IMR-90 (cell line): ENCODE data around the gene DOCK2. TPM values are rescaled to one million over a fixed set of nuclear protein-coding genes. Genes with fewer than 3 reads are reported as not detected.

Experiments
- ATAC-seq: fragments of 200-7000 bp; cut with Tn5 transposase; 2 replicates; pipeline ENCODE4 v1.9.1; 2020; ENCODE audit warnings: low read depth, mild to moderate bottlenecking, moderate library complexity
- BruUV-seq: library from RNA; stranded (reverse); fragments of 400-500 nt; replicated peaks from 2 replicates; lab custom pipeline; 2021; lab: Mats Ljungman, UMichigan
- CTCF ChIA-PET: fragments of 300-600 bp; formaldehyde crosslinking; extraction: SDS; loops from one replicate; lab custom pipeline; 2021; ENCODE audit warnings: antibody characterized with exemption; lab: Yijun Ruan, JAX
- POLR2A ChIA-PET: fragments of 300-600 bp; sonication (Branson Sonifier 250); formaldehyde crosslinking; loops from one replicate; lab custom pipeline; 2022; ENCODE audit warnings: antibody characterized with exemption; ENCODE audit not compliant: unreplicated experiment; lab: Charles Lee
- DNase-seq: peaks from one replicate; pipeline ENCODE4 v3.0.0; 2013
- H2AFZ ChIP-seq: replicated peaks from 2 replicates; pipeline ENCODE3; 2013; ENCODE audit warnings: low read length, mild to moderate bottlenecking; ENCODE audit not compliant: poor library complexity
- H2AK5ac ChIP-seq: 2 replicates; pipeline ENCODE4 v1.6.1; 2013; ENCODE audit warnings: low read depth, low read length, inconsistent platforms
- H2AK9ac ChIP-seq: replicated peaks from 2 replicates; pipeline ENCODE3; 2013; ENCODE audit warnings: mild to moderate bottlenecking, low read depth, low read length, moderate library complexity; ENCODE audit not compliant: poor library complexity
- H2BK120ac ChIP-seq: 2 replicates; pipeline ENCODE4 v1.6.1; 2013; ENCODE audit warnings: low read depth, low read length, inconsistent platforms
- H2BK15ac ChIP-seq: 3 replicates; pipeline ENCODE4 v1.6.1; 2013; ENCODE audit warnings: low read depth, low read length, inconsistent platforms
- H2BK20ac ChIP-seq: 2 replicates; pipeline ENCODE4 v1.6.1; 2013; ENCODE audit warnings: low read depth, mild to moderate bottlenecking, inconsistent platforms, low read length, moderate library complexity
- H2BK5ac ChIP-seq: 2 replicates; pipeline ENCODE4 v1.6.1; 2013; ENCODE audit warnings: mild to moderate bottlenecking, low read depth, low read length, inconsistent platforms; ENCODE audit not compliant: poor library complexity, severe bottlenecking
- H3K14ac ChIP-seq: replicated peaks from 2 replicates; pipeline ENCODE4 v1.6.1; 2013; ENCODE audit warnings: low read depth, low read length, inconsistent platforms
- H3K18ac ChIP-seq: 2 replicates; pipeline ENCODE4 v1.6.1; 2013; ENCODE audit warnings: low read depth, low read length, control low read depth
- H3K23ac ChIP-seq: 2 replicates; pipeline ENCODE4 v1.6.1; 2013; ENCODE audit warnings: low read depth, low read length, inconsistent platforms
- H3K27ac ChIP-seq: 2 replicates; pipeline ENCODE4 v1.5.1; 2013; ENCODE audit warnings: mild to moderate bottlenecking, control low read depth, low read length; ENCODE audit not compliant: insufficient read depth
- H3K27me3 ChIP-seq: 2 replicates; pipeline ENCODE4 v1.6.1; 2013; ENCODE audit warnings: low read length; ENCODE audit not compliant: control insufficient read depth, insufficient read depth
- H3K36me3 ChIP-seq: 2 replicates; pipeline ENCODE4 v1.6.1; 2013; ENCODE audit warnings: low read length, mixed read lengths; ENCODE audit not compliant: control insufficient read depth, insufficient read depth
- H3K4ac ChIP-seq: 2 replicates; pipeline ENCODE4 v1.6.1; 2013; ENCODE audit warnings: low read depth, low read length, inconsistent platforms
- H3K4me1 ChIP-seq: 2 replicates; pipeline ENCODE4 v1.6.1; 2013; ENCODE audit warnings: low read length, mixed read lengths; ENCODE audit not compliant: control insufficient read depth, insufficient read depth
- H3K4me2 ChIP-seq: 2 replicates; pipeline ENCODE4 v1.6.1; 2013; ENCODE audit warnings: low read depth, mild to moderate bottlenecking, control low read depth, low read length, moderate library complexity
- H3K4me3 ChIP-seq: 2 replicates; pipeline ENCODE4 v1.5.1; 2013; ENCODE audit warnings: low read depth, mild to moderate bottlenecking, control low read depth, low read length, moderate library complexity; ENCODE audit not compliant: insufficient read depth
- H3K56ac ChIP-seq: 2 replicates; pipeline ENCODE4 v1.6.1; 2013; ENCODE audit warnings: low read length, inconsistent platforms; ENCODE audit not compliant: insufficient read depth; ENCODE audit errors: extremely low read depth
- H3K79me1 ChIP-seq, 2 experiments: 2 replicates each; pipeline ENCODE4 v1.6.1; 2013; ENCODE audit warnings: low read length in 2 of 2, inconsistent platforms in 1 of 2, low read depth in 1 of 2
- H3K9ac ChIP-seq: 2 replicates; pipeline ENCODE4 v1.6.1; 2013; ENCODE audit warnings: low read depth, low read length, control low read depth
- H3K9me1 ChIP-seq: 2 replicates; pipeline ENCODE4 v1.6.1; 2013; ENCODE audit warnings: low read length, inconsistent platforms; ENCODE audit not compliant: insufficient read depth
- H3K9me3 ChIP-seq: 2 replicates; pipeline ENCODE4 v1.6.1; 2013; ENCODE audit warnings: low read length; ENCODE audit not compliant: control insufficient read depth, insufficient read depth
- H4K20me1 ChIP-seq: 2 replicates; pipeline ENCODE4 v1.6.1; 2013; ENCODE audit warnings: low read length, inconsistent platforms; ENCODE audit not compliant: insufficient read depth
- H4K5ac ChIP-seq: 2 replicates; pipeline ENCODE4 v1.6.1; 2013; ENCODE audit warnings: mild to moderate bottlenecking, low read depth, low read length, control low read depth
- H4K8ac ChIP-seq, 2 experiments: 2 replicates each; pipeline ENCODE4 v1.6.1; 2013; ENCODE audit warnings: low read depth in 2 of 2, low read length in 2 of 2, control low read depth in 1 of 2, inconsistent platforms in 1 of 2
- H4K91ac ChIP-seq: 2 replicates; pipeline ENCODE4 v1.6.1; 2013; ENCODE audit warnings: low read depth, low read length, inconsistent platforms; ENCODE audit not compliant: insufficient read depth
- MAFK ChIP-seq: IDR thresholded peaks from 2 replicates; pipeline ENCODE4 v1.6.1; 2012; ENCODE audit warnings: low read depth, low read length, improper control_type of control experiment
- SMC3 ChIP-seq: fragments of 150-350 bp; IDR thresholded peaks from 2 replicates; pipeline ENCODE4 v1.6.1; 2016; ENCODE audit warnings: low read depth, mild to moderate bottlenecking, antibody characterized with exemption, low read length, moderate library complexity
- WGBS, 2 experiments: methylation state at CpG; one replicate each; pipeline versions ENCODE4 v1.1.5 to v1.1.7; 2013; ENCODE audit warnings: missing lambda C conversion rate in 2 of 2; ENCODE audit not compliant: insufficient read length in 1 of 2; ENCODE audit errors: extremely low coverage in 2 of 2; 5-methylcytosine and 5-hydroxymethylcytosine counted together
- dilution Hi-C: fragments of 300-500 bp; cut with HindIII; formaldehyde crosslinking; loops from one replicate; pipeline ENCODE4 v1.14.3; 2018; ENCODE audit warnings: low sequenced_read_pairs; ENCODE audit not compliant: unreplicated experiment
- in situ Hi-C: fragments of 300-500 bp; cut with MboI; formaldehyde crosslinking; loops from 3 replicates; pipeline ENCODE4 v1.14.3; 2019; ENCODE audit warnings: low sequenced_read_pairs, inconsistent platforms, mixed read lengths
- intact Hi-C: fragments of 100-400 bp; cut with micrococcal nuclease; formaldehyde crosslinking; loops from 2 replicates; pipeline ENCODE4 v1.10.0; 2022
- polyA plus RNA-seq, 3 experiments: library from polyadenylated mRNA; depleted of rRNA; stranded (reverse); fragments of >200 nt; gene quantifications; 2 replicates each; pipeline ENCODE4 v1.2.3, GENCODE V29; 2012; ENCODE audit warnings: low replicate concordance in 1 of 3
- total RNA-seq: library from RNA; depleted of rRNA; stranded (reverse); fragments of >200 nt; gene quantifications from 2 replicates; pipeline ENCODE4 v1.2.3, GENCODE V29; 2012
- TF ChIP-seq, protein P1 (sequence below): fragments of 150-350 bp; IDR thresholded peaks from 2 replicates; pipeline ENCODE4 v1.6.1; 2016; ENCODE audit warnings: low read depth, mild to moderate bottlenecking, low read length, moderate library complexity, borderline replicate concordance

Gene DOCK2
- total and polyA plus RNA-seq, 2 of the 4 experiments (the other 2 are of a cell fraction), result 0.72 to 3.0 TPM

DNA sequence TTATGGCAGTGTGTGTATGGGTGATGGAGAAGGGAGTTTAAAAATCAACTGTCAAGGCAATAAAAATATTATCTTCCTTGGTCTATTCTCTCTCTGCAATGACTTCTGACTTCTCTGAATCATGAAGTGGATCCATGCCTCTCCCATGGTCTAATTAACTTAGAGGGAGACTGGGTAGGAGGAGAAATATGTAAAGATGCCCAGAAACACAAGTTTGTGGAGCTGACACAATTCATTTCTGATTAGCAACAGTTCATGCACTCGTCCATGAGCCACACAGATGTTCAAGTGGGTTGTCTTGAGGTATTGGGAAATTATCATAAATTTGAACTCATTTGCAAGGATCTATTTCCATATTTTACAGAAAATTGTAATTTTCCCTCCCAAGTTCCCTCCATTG is 305.1 kb downstream of the DOCK2 start:
- no peak overlapping the region for H3K18ac ChIP-seq
- DNase-seq, result no peak
- no peak overlapping the region for H3K4ac ChIP-seq
- H3K23ac ChIP-seq, result no peak overlapping the region
- no peak overlapping the region for H4K8ac ChIP-seq
- H3K4me3 ChIP-seq, result no peak overlapping the region
- no peak overlapping the region for H3K4me2 ChIP-seq
- TF ChIP-seq, protein P1, sequence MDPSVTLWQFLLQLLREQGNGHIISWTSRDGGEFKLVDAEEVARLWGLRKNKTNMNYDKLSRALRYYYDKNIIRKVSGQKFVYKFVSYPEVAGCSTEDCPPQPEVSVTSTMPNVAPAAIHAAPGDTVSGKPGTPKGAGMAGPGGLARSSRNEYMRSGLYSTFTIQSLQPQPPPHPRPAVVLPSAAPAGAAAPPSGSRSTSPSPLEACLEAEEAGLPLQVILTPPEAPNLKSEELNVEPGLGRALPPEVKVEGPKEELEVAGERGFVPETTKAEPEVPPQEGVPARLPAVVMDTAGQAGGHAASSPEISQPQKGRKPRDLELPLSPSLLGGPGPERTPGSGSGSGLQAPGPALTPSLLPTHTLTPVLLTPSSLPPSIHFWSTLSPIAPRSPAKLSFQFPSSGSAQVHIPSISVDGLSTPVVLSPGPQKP, result no peak
- TF ChIP-seq MAFK (no peak), SMC3 (no peak)
- peaks cover 19 to 52% of the 10 kb centered on the region in 2 experiments; a peak in 3 of 4 replicates for H3K79me1 ChIP-seq
- H3K9ac ChIP-seq, result no peak overlapping the region
- no peak overlapping the region for H3K14ac ChIP-seq
- H3K9me1 ChIP-seq, result peaks cover 16% of the 10 kb centered on the region
- no peak overlapping the region for H3K56ac ChIP-seq
- ATAC-seq, result no peak
- BruUV-seq, result no TSS peak
- no peak overlapping the region for H3K27ac ChIP-seq
- H2BK120ac ChIP-seq, result no peak overlapping the region
- no peaks in the 10 kb centered on the region for H3K27me3 ChIP-seq
- H2BK5ac ChIP-seq, result no peak overlapping the region
- intact Hi-C loops (loop anchor here (10.0 kb wide), 1 partner anchor 137 kb away; no protein-coding TSS in a partner anchor), dilution Hi-C loops (no loop called here), in situ Hi-C loops (no loop called here)
- ChIA-PET POLR2A (no interaction called here), CTCF (interaction anchor here (2.0 kb wide), 1 partner anchor 38 kb away, joined by 8 read pairs; the partner anchor contains the start of gene INSYN2B)
- H2BK15ac ChIP-seq, result no peak overlapping the region
- H2AK9ac ChIP-seq, result no peak overlapping the region
- no peak overlapping the region for H4K5ac ChIP-seq
- no peak overlapping the region for H2AFZ ChIP-seq
- no peaks in the 10 kb centered on the region for H3K9me3 ChIP-seq
- no peaks in the 10 kb centered on the region for H4K20me1 ChIP-seq
- no peak overlapping the region for H2AK5ac ChIP-seq
- H3K36me3 ChIP-seq, result no peaks in the 10 kb centered on the region
- H3K4me1 ChIP-seq, result peaks cover 14% of the 10 kb centered on the region
- no peak overlapping the region for H4K91ac ChIP-seq
- no peak overlapping the region for H2BK20ac ChIP-seq
- WGBS, 2 experiments, result no CpG with 5 or more reads among the region's 1 CpG
